NOMO-1 treated with dmso at 0.1 percent for 144 hours (cell line): Measurements from ENCODE around the gene ARL4C.

Experiments used
- DNase-seq: peaks from one replicate; lab custom pipeline; 2025; ENCODE audit not compliant: unreplicated experiment; lab: John Stamatoyannopoulos, UW

The ARL4C gene, protein sequence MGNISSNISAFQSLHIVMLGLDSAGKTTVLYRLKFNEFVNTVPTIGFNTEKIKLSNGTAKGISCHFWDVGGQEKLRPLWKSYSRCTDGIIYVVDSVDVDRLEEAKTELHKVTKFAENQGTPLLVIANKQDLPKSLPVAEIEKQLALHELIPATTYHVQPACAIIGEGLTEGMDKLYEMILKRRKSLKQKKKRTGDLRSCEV

GRCh38 chr2:234496835-234497593 is at the start of gene ARL4C:
ARL4C (minus strand) TSS chr2:234497081; CDS start chr2:234496586, 495 bp downstream.
- no peak for DNase-seq

- peak; percentile 7 for DNase-seq
Measured at GRCh38 chr2:234544659-234545611, 48.1 kb upstream of the ARL4C start.

DNA sequence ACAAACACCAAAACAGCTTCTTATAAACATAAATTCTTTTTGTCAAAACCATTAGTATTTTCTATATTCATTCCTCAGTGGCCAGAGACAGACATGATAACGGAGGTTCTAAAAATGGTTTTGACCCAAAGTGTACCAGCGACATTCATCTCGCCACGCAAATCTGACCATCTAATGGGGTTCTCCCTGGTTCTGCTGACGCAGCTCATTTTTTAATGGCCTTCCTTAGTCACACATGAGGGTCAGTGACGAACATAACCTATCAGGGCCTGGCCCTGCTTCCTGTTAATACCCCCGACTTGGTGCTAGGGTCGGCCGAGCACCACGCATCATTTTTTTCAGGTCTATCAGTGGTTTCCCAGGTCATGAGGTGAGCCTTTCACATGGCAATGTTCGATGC is 45.9 kb upstream of the ARL4C start:
- no peak for DNase-seq

DNA sequence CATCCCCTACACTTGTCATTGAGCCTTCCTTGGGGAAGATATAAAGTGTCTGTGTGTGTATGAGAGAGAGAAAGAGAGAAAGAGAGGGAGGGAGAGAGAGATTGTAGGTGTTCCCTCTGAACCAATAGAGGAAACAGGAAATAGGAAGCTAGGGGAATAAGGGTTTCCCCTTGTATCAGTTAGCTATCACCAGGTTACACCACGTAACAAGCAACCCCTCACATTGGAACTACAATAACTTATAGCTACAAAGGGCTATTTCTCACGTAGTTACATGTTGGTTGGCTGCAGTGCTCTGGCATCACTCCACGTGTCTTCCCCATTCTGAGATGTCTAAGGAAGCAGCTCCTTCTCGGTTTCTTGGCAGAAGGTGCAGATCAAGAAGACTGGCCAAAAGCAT is 41.0 kb upstream of the ARL4C start:
- DNase-seq = no peak

DNA sequence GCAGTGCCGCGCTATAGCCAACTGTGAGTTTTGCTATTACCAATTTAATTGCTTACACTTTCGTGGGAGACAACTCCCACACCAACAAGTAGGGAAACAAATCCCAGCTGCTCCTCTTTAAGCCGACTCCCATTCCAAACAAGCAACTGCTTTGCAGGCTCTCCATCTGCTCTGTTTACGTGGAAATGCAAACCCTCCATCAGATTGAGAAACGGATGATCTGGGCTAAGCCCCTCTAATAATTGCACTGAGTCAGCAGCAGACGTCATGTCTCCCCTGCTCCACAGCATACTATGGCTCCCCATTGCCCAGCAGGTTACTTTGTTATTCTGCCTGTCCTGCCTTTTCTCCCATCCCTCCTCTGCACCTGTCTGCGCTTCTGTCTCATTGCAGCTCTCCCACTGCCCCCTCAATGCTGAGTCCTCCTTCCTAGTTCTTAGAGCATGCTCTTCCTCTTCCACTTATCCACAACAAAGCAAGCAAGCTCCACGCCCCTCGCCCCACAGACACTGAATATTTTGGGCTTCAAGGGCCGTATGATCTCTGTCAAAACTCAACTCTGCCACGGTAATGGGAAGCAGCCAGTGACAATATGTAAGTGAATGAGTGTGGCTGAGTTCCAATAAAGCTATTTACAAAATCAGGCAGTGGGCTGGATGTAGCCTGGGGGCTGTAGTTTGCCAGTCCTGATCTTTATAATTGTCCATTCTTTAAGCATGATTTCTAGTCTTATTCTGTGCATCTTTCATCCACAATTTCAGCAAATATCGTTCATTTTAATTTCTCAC is 39.5 kb upstream of the ARL4C start:
- DNase-seq = no peak

DNA sequence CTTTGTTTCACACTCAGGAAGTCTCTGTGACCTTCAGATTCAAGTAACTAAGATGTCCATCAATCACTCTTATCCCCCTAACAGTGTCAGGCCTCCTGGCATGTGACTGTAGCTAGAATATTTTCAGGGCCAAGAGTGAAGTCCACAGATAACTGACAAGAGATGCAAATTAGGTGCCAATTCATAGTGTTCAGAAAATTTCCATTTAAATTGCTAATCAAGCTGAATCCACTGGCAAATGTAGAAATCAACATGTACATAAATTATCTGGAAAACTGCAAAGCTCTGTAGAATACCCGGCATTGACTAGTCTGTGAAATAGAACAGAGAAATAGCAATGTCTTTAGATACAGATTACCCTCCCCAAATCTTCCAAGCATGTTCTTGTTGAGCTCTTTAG is 38.6 kb upstream of the ARL4C start:
- DNase-seq = no peak

DNA sequence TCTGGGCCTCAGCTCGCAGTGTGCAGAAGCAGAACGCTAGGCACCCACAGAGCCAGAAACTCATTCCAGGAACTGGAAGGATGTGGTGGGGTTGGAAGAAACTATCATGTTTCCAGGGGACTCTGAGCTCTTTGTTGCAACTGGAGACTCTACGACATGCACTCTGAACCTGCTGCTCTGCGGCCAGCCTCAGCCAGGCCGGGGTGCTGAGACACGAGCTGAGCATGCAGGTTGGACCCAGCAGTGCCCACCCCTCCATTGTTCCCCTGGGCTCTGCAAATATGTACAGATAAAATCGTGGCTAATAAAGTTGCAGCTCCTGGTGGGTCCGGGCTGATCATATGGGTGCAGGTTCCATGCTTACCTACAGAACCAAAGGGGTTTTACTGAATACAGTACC is 37.6 kb upstream of the ARL4C start:
- no peak for DNase-seq

GRCh38 chr2:234533626-234534025 is 36.7 kb upstream of the ARL4C start:
- no peak for DNase-seq

DNA sequence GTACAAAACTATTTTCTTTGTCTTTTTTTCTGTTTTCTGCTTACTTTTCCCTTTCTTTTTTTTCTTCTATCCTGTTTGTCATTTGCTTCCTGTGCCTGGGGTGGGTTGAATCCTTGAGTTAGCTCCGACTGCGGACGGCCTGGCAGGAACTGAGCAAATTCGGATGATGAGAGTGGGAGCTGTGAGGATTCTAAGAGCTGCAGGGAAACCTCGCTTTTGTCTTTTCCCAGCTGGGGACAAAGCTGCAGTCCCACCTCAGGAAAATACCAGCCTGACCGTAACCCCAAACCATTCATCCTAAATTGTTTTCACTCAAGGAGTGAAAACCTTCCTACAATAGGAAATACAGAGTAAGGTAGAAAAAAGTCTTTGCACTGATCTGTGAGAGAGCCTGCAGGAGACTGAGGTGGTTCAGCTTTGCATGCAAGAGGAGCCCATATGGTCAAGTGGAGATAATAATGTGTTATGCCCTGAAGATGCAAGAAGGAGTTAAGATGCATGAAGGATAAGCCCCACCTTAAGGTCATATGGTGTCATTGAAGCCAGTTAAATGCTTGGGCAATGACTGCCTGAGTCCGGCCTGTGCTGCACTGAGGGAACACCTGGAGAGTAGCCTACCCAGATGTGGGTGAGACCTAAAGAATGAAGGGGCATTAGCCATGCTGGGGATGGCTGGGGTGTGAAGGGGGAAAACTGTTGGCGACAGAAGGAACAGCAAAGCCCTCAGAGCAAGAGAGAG is 31.7 kb upstream of the ARL4C start:
- DNase-seq = no peak

- no peak for DNase-seq
Measured at GRCh38 chr2:234526711-234527110, 29.8 kb upstream of the ARL4C start.

- no peak for DNase-seq
Measured at GRCh38 chr2:234521536-234521935, 24.7 kb upstream of the ARL4C start.

DNA sequence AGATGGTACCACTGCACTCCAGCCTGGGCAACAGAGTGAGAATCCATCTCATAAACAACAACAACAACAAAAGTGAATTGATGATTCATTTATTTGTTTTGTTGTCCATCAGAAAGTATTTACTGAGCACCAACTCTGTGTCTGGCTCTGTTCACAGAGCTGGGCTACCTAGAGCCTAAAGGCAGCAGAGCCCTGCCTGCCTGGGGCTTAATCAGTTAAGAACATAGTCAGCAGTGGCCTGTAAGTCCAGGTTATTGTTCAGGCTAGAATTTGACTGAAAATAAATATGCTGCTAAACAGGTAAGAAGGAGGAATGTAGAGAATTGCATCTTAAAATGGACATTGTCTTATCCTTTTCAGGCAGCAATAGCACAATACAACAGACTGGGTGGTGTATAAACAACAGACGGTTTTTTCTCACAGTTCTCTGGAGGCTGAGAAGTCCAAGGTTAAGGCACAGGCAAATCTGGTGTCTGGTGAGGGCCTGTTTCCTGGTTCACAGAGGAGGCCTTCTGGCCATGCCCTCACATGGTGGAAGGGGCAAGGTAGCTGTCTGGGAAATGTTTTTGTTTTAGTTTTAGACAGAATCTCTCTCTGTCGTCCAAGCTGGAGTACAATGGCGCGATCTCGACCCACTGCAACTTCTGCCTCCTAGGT is 22.2 kb upstream of the ARL4C start:
- DNase-seq = no peak

DNA sequence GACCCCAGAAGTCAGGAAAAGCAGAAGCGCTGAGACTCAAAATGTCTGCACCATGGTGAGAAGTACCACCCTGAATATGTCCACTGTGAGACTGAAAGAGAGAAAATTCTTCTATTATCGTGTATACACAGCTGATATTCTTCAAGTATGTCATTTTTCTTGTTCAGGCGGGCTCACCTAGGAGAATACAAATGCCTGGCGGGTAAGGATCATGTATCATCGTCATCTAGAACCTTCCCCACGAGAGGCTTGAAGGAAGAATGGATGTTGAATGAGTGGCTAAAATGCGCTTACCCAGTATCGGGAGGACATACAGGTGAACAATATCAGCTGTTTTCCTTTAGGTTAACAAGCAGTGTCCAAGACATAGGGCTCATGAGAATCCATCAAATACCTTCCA is 21.1 kb upstream of the ARL4C start:
- DNase-seq = no peak

- no peak for DNase-seq
Measured at GRCh38 chr2:234514873-234515638, 18.2 kb upstream of the ARL4C start.

- DNase-seq = no peak
Measured at GRCh38 chr2:234514099-234514498, 17.2 kb upstream of the ARL4C start.

DNA sequence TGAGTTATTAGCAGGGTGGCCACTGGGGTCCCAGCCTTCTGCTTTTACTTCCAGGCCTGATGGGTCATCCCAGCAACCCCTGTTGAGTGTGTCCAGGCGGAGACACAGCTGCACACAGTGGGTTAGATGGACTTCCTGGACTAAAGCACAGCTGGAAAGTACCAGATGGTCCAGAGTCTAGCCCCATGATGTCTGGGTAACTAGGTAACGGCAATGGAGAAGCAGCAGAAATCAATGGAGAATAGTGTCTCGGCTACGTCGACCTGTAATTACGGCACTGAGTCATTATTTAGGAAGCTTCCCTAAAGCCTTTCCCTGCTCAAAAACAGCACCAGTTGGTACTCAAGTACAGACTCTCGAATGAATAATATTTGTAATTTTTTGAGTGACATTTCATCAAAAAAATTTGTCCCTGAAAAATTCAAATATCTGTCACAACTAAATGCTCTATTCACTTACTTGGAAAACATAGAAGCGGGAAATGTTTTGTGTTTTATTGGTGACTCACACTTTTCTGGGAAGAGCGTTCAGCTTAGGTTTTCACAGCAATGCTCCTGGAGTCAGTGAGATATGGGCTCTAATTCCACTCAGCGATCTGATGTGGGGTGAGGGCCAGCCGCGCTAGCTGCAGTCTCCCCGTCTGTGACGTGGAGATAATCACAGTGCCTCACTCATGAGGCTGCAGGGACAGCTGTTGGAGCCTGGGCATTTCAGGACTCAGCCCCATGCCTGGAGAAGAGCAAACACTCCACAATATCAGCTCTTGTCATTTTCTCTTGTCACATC is 16.2 kb upstream of the ARL4C start:
- no peak for DNase-seq

- DNase-seq = no peak
Measured at GRCh38 chr2:234502919-234503285, 6.0 kb upstream of the ARL4C start.

DNA sequence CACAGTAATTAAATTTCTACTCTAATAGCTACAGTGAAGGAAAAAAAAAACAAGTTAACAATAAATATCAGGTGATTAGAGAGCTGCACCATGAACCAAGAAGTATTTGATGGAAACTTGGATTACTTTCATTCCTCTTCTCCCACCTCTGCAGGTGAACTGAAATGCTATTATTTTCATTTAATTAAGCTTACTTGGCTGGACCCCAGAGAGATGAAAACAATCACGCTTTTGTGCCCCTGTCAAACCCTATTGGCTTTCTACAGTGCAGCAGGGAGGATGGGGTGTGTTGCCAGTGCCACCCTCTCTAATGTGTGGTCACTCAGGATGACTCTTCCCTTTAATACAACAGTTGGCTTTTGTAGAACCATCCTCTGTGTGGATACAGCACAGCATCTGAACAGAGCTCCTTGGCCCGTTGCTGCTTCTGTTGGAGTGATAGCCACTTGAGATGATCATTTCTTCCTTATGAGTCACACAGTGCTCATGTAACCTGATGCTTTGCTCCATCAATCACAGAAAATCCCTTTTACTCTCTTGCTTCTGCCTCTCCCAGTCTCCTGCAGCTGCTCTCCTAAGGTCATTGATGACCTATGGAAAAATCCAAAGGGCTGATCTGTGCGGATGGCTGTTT is 5.5 kb upstream of the ARL4C start:
- DNase-seq = no peak
